Measurements from ENCODE around the gene ELFN1. TPM values are rescaled to one million over a fixed set of nuclear protein-coding genes. Genes with fewer than 3 reads are reported as not detected.

ELFN1 gene
- total RNA-seq, 6 donors from 2014 or later, result 0.11 to 3.0 (median 0.30) TPM; not detected in 1

DNA sequence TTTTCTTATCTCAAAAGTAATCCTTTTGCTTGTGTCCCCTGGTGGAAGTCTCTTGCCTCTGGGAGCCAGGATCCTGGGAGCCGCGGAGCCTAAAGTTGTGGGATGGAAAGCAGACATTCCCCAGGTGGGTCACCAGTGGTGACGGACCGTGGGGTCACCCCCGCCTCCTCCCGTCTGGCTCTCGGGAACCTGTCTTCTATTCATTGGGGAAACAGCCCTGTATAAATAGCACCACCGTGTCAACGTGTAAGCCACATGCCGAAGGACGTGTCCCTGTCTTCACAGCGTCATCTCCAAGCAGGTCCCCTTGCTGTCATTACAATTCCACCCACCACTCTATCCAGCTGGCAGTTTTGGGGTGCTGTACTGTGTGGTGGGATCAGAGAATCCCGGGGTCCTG lies 87.5 kb downstream of the ELFN1 start:
- H3K27me3 ChIP-seq, result no peaks in the 10 kb centered on the region
- WGBS, 2 donors, result 64 to 69% methylated on average over 13 of the region's 13 CpGs
- H3K9me3 ChIP-seq, result peaks cover 0 to 3% (median under 1%) of the 10 kb centered on the region in 4 donors
- DNase-seq (no peak), ATAC-seq (ENCODE audit: low FRiP score in 2 of 2) (no peak)
- H3K4me3 ChIP-seq, result no peak overlapping the region
- H3K27ac ChIP-seq, result no peak overlapping the region
- H3K4me1 ChIP-seq, result no peaks in the 10 kb centered on the region
- no peak for TF ChIP-seq POLR2AphosphoS5 (IDR thresholded peaks at IDR 0.05)
- no peak for TF ChIP-seq POLR2A (IDR thresholded peaks at IDR 0.05)
- no peaks in the 10 kb centered on the region for H3K36me3 ChIP-seq

GRCh38 chr7:1758028-1758858 lies 88.2 kb downstream of the ELFN1 start:
- Histone ChIP-seq H3K4me3 (no peak overlapping the region), H3K9me3 (peaks cover 0 to 9% (median 5%) of the 10 kb centered on the region in 4 donors), H3K36me3 (no peaks in the 10 kb centered on the region), H3K4me1 (no peaks in the 10 kb centered on the region), H3K27me3 (no peaks in the 10 kb centered on the region), H3K27ac (no peak overlapping the region)
- peak in 1 of 2 donors; percentile 59 for DNase-seq
- no peak for ATAC-seq (ENCODE audit: low FRiP score in 2 of 2)
- WGBS, 2 donors, result 61 to 72% methylated on average over 13 to 15 of the region's 15 CpGs
- TF ChIP-seq POLR2AphosphoS5 (IDR thresholded peaks at IDR 0.05) (no peak), CTCF (IDR thresholded peaks at IDR 0.05) (peak in 1 of 6 experiments; percentile 21), POLR2A (IDR thresholded peaks at IDR 0.05) (no peak)

DNA sequence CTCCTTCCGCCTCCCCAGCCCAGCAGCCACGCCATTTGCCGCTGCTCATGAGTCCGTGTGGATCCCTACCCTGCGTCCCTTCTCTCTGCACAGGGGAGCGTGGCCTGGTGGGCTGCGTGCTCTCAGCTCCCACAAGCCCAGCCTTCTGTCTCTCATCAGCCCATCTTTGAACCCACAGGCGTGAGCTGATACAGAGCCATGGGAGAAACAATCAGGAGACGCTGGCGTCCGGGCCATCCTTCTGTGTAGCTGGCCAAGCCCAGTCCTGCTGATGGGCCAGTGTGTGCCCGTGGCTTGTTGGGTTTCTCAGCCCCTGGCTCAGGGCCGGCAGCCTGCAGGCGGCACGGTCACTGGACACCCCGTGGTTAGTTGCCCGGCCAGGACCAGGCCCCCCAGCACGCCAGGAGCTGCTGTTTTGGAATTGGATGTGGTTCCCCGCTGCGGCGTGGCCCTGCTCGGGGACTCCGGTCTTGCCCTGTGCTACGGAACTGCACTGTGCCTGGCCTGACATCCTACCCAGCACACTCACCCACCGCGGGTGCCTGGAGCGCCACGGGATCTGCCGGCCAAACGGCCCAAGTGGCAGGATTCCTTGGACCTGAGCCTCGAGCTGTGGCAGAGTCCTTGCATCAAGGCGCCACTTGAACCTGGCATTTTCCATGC lies 88.9 kb downstream of the ELFN1 start:
- H3K27me3 ChIP-seq, result no peaks in the 10 kb centered on the region
- no peaks in the 10 kb centered on the region for H3K36me3 ChIP-seq
- no peak for TF ChIP-seq CTCF (IDR thresholded peaks at IDR 0.05)
- TF ChIP-seq EP300 (IDR thresholded peaks at IDR 0.05), result no peak
- TF ChIP-seq POLR2A (IDR thresholded peaks at IDR 0.05), result no peak
- TF ChIP-seq POLR2AphosphoS5 (IDR thresholded peaks at IDR 0.05), result no peak
- H3K9me3 ChIP-seq, result peaks cover 2 to 16% (median 10%) of the 10 kb centered on the region in 4 donors
- no peak overlapping the region for H3K27ac ChIP-seq
- DNase-seq (peak in 1 of 2 donors; percentile 72), ATAC-seq (ENCODE audit: low FRiP score in 2 of 2) (no peak)
- no peak overlapping the region for H3K4me3 ChIP-seq
- 81 to 83% methylated on average over 16 to 24 of the region's 32 CpGs for WGBS, 2 donors
- no peaks in the 10 kb centered on the region for H3K4me1 ChIP-seq

DNA sequence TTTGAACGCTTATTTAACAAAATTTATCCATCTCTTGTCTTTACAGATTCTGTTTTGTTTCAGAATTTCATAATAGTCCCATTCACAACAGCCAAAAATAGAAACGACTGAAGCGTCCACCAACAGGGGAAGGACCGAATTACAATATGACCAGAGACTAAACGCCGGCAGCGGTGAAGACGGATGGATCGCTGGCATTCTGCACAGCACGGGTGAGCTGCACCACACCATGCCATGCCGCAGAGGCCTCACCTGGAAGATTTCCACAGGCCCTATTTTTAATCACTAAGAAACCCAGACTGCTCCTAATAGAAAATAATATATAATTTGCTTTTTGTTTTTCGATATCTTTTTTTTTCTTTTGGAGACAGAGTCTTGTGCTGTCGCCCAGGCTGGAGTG lies 91.0 kb downstream of the ELFN1 start:
- H3K9me3 ChIP-seq, result peaks cover 3 to 25% (median 15%) of the 10 kb centered on the region in 4 donors
- no peak for DNase-seq
- TF ChIP-seq POLR2A (IDR thresholded peaks at IDR 0.05) (no peak), CTCF (IDR thresholded peaks at IDR 0.05) (no peak), EP300 (IDR thresholded peaks at IDR 0.05) (no peak), POLR2AphosphoS5 (IDR thresholded peaks at IDR 0.05) (no peak)
- ATAC-seq (ENCODE audit: low FRiP score in 2 of 2), result no peak
- no peaks in the 10 kb centered on the region for H3K36me3 ChIP-seq
- H3K4me1 ChIP-seq, result no peaks in the 10 kb centered on the region
- 77 to 79% methylated on average over 13 of the region's 13 CpGs for WGBS, 2 donors
- no peak overlapping the region for H3K4me3 ChIP-seq
- no peak overlapping the region for H3K27ac ChIP-seq
- no peaks in the 10 kb centered on the region for H3K27me3 ChIP-seq

GRCh38 chr7:1761774-1762173 lies 91.7 kb downstream of the ELFN1 start:
- Histone ChIP-seq H3K27me3 (no peaks in the 10 kb centered on the region), H3K36me3 (no peaks in the 10 kb centered on the region), H3K4me3 (no peak overlapping the region), H3K4me1 (no peaks in the 10 kb centered on the region), H3K27ac (no peak overlapping the region), H3K9me3 (peaks cover 3 to 25% (median 15%) of the 10 kb centered on the region in 4 donors)
- ATAC-seq (ENCODE audit: low FRiP score in 2 of 2) (no peak), DNase-seq (no peak)
- TF ChIP-seq POLR2AphosphoS5 (IDR thresholded peaks at IDR 0.05) (no peak), CTCF (IDR thresholded peaks at IDR 0.05) (no peak), EP300 (IDR thresholded peaks at IDR 0.05) (no peak), POLR2A (IDR thresholded peaks at IDR 0.05) (no peak)
- WGBS, 2 donors, result 80 to 82% methylated on average over 11 of the region's 11 CpGs
